GM13976 (cell line): Measurements from ENCODE around the gene SPECC1L.

ENCODE experiments used
- DNase-seq: peaks from one replicate; pipeline ENCODE4 v3.0.0; 2012; ENCODE audit warnings: low spot score
- in situ Hi-C: fragments of 300-500 bp; cut with MboI; formaldehyde crosslinking; loops from one replicate; pipeline ENCODE4 v1.12.0; 2022; ENCODE audit warnings: low sequenced_read_pairs, mixed read lengths, inconsistent platforms; ENCODE audit not compliant: unreplicated experiment
- TF ChIP-seq, protein P1 (sequence below): IDR thresholded peaks from 2 replicates; pipeline ENCODE4 v1.5.1; 2012; ENCODE audit warnings: borderline replicate concordance, mild to moderate bottlenecking; ENCODE audit not compliant: insufficient read depth; ENCODE audit errors: extremely low read depth, missing control alignments, control extremely low read depth

SPECC1L gene

GRCh38 chr22:24411256-24412004 is 140.8 kb downstream of the SPECC1L start:
- TF ChIP-seq, protein P1, sequence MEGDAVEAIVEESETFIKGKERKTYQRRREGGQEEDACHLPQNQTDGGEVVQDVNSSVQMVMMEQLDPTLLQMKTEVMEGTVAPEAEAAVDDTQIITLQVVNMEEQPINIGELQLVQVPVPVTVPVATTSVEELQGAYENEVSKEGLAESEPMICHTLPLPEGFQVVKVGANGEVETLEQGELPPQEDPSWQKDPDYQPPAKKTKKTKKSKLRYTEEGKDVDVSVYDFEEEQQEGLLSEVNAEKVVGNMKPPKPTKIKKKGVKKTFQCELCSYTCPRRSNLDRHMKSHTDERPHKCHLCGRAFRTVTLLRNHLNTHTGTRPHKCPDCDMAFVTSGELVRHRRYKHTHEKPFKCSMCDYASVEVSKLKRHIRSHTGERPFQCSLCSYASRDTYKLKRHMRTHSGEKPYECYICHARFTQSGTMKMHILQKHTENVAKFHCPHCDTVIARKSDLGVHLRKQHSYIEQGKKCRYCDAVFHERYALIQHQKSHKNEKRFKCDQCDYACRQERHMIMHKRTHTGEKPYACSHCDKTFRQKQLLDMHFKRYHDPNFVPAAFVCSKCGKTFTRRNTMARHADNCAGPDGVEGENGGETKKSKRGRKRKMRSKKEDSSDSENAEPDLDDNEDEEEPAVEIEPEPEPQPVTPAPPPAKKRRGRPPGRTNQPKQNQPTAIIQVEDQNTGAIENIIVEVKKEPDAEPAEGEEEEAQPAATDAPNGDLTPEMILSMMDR, result no peak

DNA sequence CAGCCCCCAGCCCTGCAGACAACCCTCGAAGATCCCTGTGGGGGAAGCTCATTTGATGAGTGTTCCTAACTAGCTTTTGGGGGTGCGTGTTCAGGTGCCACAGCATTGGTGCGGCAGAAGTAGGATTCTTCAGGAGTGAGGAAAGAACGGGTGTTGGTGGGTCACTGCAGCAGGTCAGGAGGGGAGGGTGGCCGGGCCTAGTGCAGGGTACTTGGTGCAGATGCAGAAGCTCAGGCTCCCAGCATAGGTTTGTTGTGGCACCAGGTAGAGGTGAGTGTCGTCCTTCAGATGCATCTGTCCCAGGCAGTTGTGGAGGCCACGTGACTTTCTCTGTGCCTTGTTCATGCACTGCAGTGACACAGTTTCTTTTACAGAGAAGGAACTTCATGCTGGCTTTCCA is 141.6 kb downstream of the SPECC1L start:
- TF ChIP-seq, protein P1, result no peak
- in situ Hi-C loops, result no loop called here
- no peak for DNase-seq

More at GRCh38 chr22:24411256-24412004, 140.8 kb downstream of the SPECC1L start:
- DNase-seq, result no peak
- in situ Hi-C loops, result no loop called here

GRCh38 chr22:24413271-24413670 is 142.6 kb downstream of the SPECC1L start:
- DNase-seq, result no peak
- in situ Hi-C loops, result no loop called here
- TF ChIP-seq, protein P1, result no peak

DNA sequence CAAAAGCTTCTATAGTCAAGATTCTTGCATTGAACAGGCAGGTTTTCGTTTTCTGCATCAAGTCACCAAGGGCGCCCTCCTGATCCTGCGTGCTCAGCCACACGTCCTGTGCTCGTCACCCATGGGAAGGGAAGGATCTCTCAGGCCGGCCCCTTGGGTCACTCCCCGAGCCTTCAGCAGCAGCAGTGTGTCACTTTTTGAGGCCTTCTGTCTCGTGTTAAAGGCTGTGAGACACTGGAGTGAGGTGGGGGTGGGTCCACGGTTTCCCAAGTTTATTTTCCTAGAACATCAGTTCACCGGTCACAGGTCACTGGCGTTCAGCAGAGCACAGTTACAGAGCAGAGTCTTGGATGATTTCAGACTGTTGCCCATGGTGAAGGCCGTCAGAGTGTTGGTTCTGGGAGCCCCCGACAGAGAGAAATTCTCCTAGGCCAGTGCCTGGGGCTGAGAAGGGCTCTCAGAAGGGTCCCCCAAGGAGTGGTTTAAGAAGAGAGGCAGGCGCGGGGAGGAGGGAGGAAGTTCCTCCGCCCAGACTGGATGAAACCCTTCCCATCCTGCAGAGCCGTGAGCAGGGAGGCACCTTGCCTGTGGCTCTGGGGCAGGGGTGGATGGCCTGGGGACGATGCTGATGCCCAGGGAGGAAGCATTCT is 143.2 kb downstream of the SPECC1L start:
- TF ChIP-seq, protein P1, result no peak
- in situ Hi-C loops, result no loop called here
- no peak for DNase-seq

GRCh38 chr22:24414523-24414922 is 143.9 kb downstream of the SPECC1L start:
- TF ChIP-seq, protein P1, result no peak
- no peak for DNase-seq
- in situ Hi-C loops, result no loop called here

- in situ Hi-C loops, result no loop called here
- no peak for DNase-seq
- TF ChIP-seq, protein P1, result no peak
These were observed 144.6 kb downstream of the SPECC1L start for GRCh38 chr22:24414984-24415945.
